H9 (cell line): Measurements from ENCODE around the gene MREG. TPM values are rescaled to one million over a fixed set of nuclear protein-coding genes. Genes with fewer than 3 reads are reported as not detected.

Experiments used
- DNase-seq: peaks from one replicate; pipeline ENCODE4 v3.0.0-alpha.2; 2017
- H2AFZ ChIP-seq: one replicate; pipeline ENCODE4 v1.6.1; 2013; ENCODE audit warnings: mild to moderate bottlenecking, low read length, control low read depth, moderate library complexity
- H2AK5ac ChIP-seq: 2 replicates; pipeline ENCODE4 v1.6.1; 2013; ENCODE audit warnings: low read length, control low read depth, mixed read lengths; ENCODE audit not compliant: insufficient read length
- H2BK120ac ChIP-seq: one replicate; pipeline ENCODE4 v1.6.1; 2013; ENCODE audit warnings: low read depth, mild to moderate bottlenecking, low read length, control low read depth, inconsistent platforms; ENCODE audit not compliant: poor library complexity, severe bottlenecking
- H2BK12ac ChIP-seq: 2 replicates; pipeline ENCODE4 v1.6.1; 2013; ENCODE audit warnings: low read length, control low read depth, mixed read lengths, low read depth; ENCODE audit not compliant: insufficient read length
- H2BK15ac ChIP-seq: 2 replicates; pipeline ENCODE4 v1.6.1; 2013; ENCODE audit warnings: low read depth, low read length, control low read depth
- H2BK20ac ChIP-seq: one replicate; pipeline ENCODE4 v1.6.1; 2013; ENCODE audit warnings: low read depth, mild to moderate bottlenecking, low read length, control low read depth, inconsistent platforms; ENCODE audit not compliant: poor library complexity, severe bottlenecking
- H2BK5ac ChIP-seq: 2 replicates; pipeline ENCODE4 v1.6.1; 2013; ENCODE audit warnings: low read length, control low read depth, mixed read lengths; ENCODE audit not compliant: insufficient read length
- H3K14ac ChIP-seq: 2 replicates; pipeline ENCODE4 v1.6.1; 2013; ENCODE audit warnings: low read length, control low read depth; ENCODE audit not compliant: insufficient read depth
- H3K18ac ChIP-seq: 2 replicates; pipeline ENCODE4 v1.6.1; 2013; ENCODE audit warnings: low read depth, mild to moderate bottlenecking, mixed read lengths, low read length, control low read depth; ENCODE audit not compliant: insufficient read length
- H3K23ac ChIP-seq: 2 replicates; pipeline ENCODE4 v1.6.1; 2013; ENCODE audit warnings: low read length, control low read depth, mixed read lengths, low read depth; ENCODE audit not compliant: insufficient read length
- H3K23me2 ChIP-seq: 2 replicates; pipeline ENCODE4 v1.6.1; 2013; ENCODE audit warnings: low read depth, mild to moderate bottlenecking, mixed read lengths, low read length, control low read depth; ENCODE audit not compliant: insufficient read length, poor library complexity, severe bottlenecking
- H3K27ac ChIP-seq: 2 replicates; pipeline ENCODE4 v1.5.1; 2013; ENCODE audit warnings: low read length, control low read depth, mixed read lengths, low read depth; ENCODE audit not compliant: insufficient read length
- H3K27me3 ChIP-seq: 2 replicates; pipeline ENCODE4 v1.6.1; 2013; ENCODE audit warnings: low read length, control low read depth, inconsistent platforms; ENCODE audit not compliant: insufficient read depth
- H3K4ac ChIP-seq: 2 replicates; pipeline ENCODE4 v1.6.1; 2013; ENCODE audit warnings: low read depth, mild to moderate bottlenecking, control low read depth, inconsistent platforms, low read length, moderate library complexity
- H3K4me1 ChIP-seq: 2 replicates; pipeline ENCODE4 v1.6.1; 2013; ENCODE audit warnings: low read length, control low read depth, inconsistent platforms; ENCODE audit not compliant: insufficient read depth
- H3K4me2 ChIP-seq: 2 replicates; pipeline ENCODE4 v1.6.1; 2013; ENCODE audit warnings: low read length, control low read depth, mixed read lengths; ENCODE audit not compliant: insufficient read length, insufficient read depth
- H3K56ac ChIP-seq: 2 replicates; pipeline ENCODE4 v1.6.1; 2013; ENCODE audit warnings: low read depth, mild to moderate bottlenecking, mixed read lengths, low read length, control low read depth; ENCODE audit not compliant: insufficient read length
- H3K79me1 ChIP-seq: 2 replicates; pipeline ENCODE4 v1.6.1; 2013; ENCODE audit warnings: low read depth, mild to moderate bottlenecking, moderate library complexity, low read length, control low read depth, inconsistent platforms; ENCODE audit not compliant: insufficient read depth, poor library complexity, severe bottlenecking
- H3K79me2 ChIP-seq: 2 replicates; pipeline ENCODE4 v1.6.1; 2013; ENCODE audit warnings: low read length, control low read depth, inconsistent platforms; ENCODE audit not compliant: insufficient read depth
- H3K9ac ChIP-seq: 2 replicates; pipeline ENCODE4 v1.6.1; 2013; ENCODE audit warnings: low read length, control low read depth, mixed read lengths; ENCODE audit not compliant: insufficient read length; ENCODE audit errors: extremely low read depth
- H3K9me3 ChIP-seq: one replicate; pipeline ENCODE4 v1.6.1; 2013; ENCODE audit warnings: low read depth, low read length, inconsistent platforms; ENCODE audit not compliant: control insufficient read depth
- H3T11ph ChIP-seq: one replicate; pipeline ENCODE4 v1.6.1; 2013; ENCODE audit warnings: mild to moderate bottlenecking, low read length, control low read depth, inconsistent platforms
- H4K20me1 ChIP-seq: one replicate; pipeline ENCODE4 v1.6.1; 2013; ENCODE audit not compliant: control insufficient read depth, insufficient read length, insufficient read depth
- H4K5ac ChIP-seq: 2 replicates; pipeline ENCODE4 v1.6.1; 2013; ENCODE audit warnings: low read depth, mild to moderate bottlenecking, mixed read lengths, low read length, control low read depth; ENCODE audit not compliant: insufficient read length
- H4K8ac ChIP-seq: replicated peaks from 2 replicates; pipeline ENCODE4 v1.6.1; 2013; ENCODE audit warnings: low read length, control low read depth, mixed read lengths, low read depth; ENCODE audit not compliant: insufficient read length
- H4K91ac ChIP-seq: 2 replicates; pipeline ENCODE4 v1.6.1; 2013; ENCODE audit warnings: low read depth, mild to moderate bottlenecking, moderate library complexity, mixed read lengths, low read length, control low read depth; ENCODE audit not compliant: insufficient read length
- H3K27ac Mint-ChIP-seq, 3 experiments: 2 replicates in 2 of 3; 3 replicates in 1 of 3; pipeline ENCODE4 v1.8.0; 2020 to 2021; ENCODE audit warnings: mixed read lengths in 3 of 3, mild to moderate bottlenecking in 1 of 3, moderate library complexity in 1 of 3
- H3K27me3 Mint-ChIP-seq: 2 replicates; pipeline ENCODE4 v1.8.0; 2021; ENCODE audit warnings: low read depth, mild to moderate bottlenecking, moderate library complexity, mixed read lengths
- H3K36me3 Mint-ChIP-seq, 3 experiments: 2 replicates in 2 of 3; 3 replicates in 1 of 3; pipeline ENCODE4 v1.8.0; 2020 to 2021; ENCODE audit warnings: low read depth in 3 of 3, mixed read lengths in 3 of 3; ENCODE audit not compliant: insufficient read depth in 1 of 3
- H3K4me1 Mint-ChIP-seq, 2 experiments: 2 replicates each; pipeline ENCODE4 v1.8.0; 2020; ENCODE audit warnings: mixed read lengths in 2 of 2
- H3K4me3 Mint-ChIP-seq, 2 experiments: 2 replicates in 1 of 2; 3 replicates in 1 of 2; pipeline ENCODE4 v1.8.0; 2020 to 2021; ENCODE audit warnings: mild to moderate bottlenecking in 2 of 2, mixed read lengths in 2 of 2, moderate library complexity in 1 of 2
- H3K9me3 Mint-ChIP-seq, 2 experiments: 2 replicates in 1 of 2; 3 replicates in 1 of 2; pipeline ENCODE4 v1.8.0; 2020; ENCODE audit warnings: mild to moderate bottlenecking in 2 of 2, mixed read lengths in 2 of 2, moderate library complexity in 1 of 2
- CTCF ChIP-seq: fragments of 200-600 bp; sonication (generic); conservative IDR thresholded peaks from 3 replicates; pipeline ENCODE4 v1.8.0; 2021; ENCODE audit warnings: antibody characterized with exemption, mild to moderate bottlenecking
- WGBS: extraction: QIAGEN DNeasy Blood & Tissue Kit; methylation state at CpG from one replicate; pipeline ENCODE4 v1.1.7; 2013; ENCODE audit warnings: missing lambda C conversion rate, low lambda C conversion rate, mixed read lengths; ENCODE audit not compliant: insufficient read length; ENCODE audit errors: extremely low coverage; 5-methylcytosine and 5-hydroxymethylcytosine counted together
- total RNA-seq: library from RNA; stranded (reverse); gene quantifications from 2 replicates; pipeline ENCODE4 v1.2.1, GENCODE V29; 2021

MREG gene
- total RNA-seq, 1 experiment from 2014 or later = 21.8 TPM

- H4K20me1 ChIP-seq = no peaks in the 10 kb centered on the region
- H2AFZ ChIP-seq = no peak overlapping the region
- H3T11ph ChIP-seq = no peak overlapping the region
- no peak overlapping the region for H3K27ac ChIP-seq
- TF ChIP-seq CTCF = no peak
- H3K4me1 ChIP-seq = 0 out of 2 replicates have a peak, but pooled peaks cover 4% of the 10 kb centered on the region
- H3K79me1 ChIP-seq = no peaks in the 10 kb centered on the region
- H2BK120ac ChIP-seq = no peak overlapping the region
- no peak overlapping the region for H4K91ac ChIP-seq
- no peak overlapping the region for H2BK15ac ChIP-seq
- H3K14ac ChIP-seq = no peak overlapping the region
- H2AK5ac ChIP-seq = no peak overlapping the region
- H2BK12ac ChIP-seq = no peak overlapping the region
- no peak overlapping the region for H4K5ac ChIP-seq
- no peaks in the 10 kb centered on the region for H3K9me3 ChIP-seq
- no peak overlapping the region for H4K8ac ChIP-seq
- DNase-seq = no peak
- H3K23ac ChIP-seq = no peak overlapping the region
- Mint-ChIP-seq H3K4me1 (peaks cover 17 to 26% of the 10 kb centered on the region in 2 experiments), H3K9me3 (peaks cover 0 to 4% of the 10 kb centered on the region in 2 experiments; a peak in 2 of 5 replicates), H3K4me3 (no peak overlapping the region), H3K27ac (no peak overlapping the region; a peak in 1 of 7 replicates), H3K36me3 (no peaks in the 10 kb centered on the region), H3K27me3 (no peaks in the 10 kb centered on the region)
- WGBS = no CpG with 5 or more reads among the region's 3 CpGs
- H3K23me2 ChIP-seq = no peaks in the 10 kb centered on the region
- H3K18ac ChIP-seq = no peak overlapping the region
- H3K27me3 ChIP-seq = no peaks in the 10 kb centered on the region
- no peak overlapping the region for H2BK5ac ChIP-seq
- H3K79me2 ChIP-seq = no peaks in the 10 kb centered on the region
- H3K9ac ChIP-seq = no peak overlapping the region
- no peak overlapping the region for H3K56ac ChIP-seq
- H3K4me2 ChIP-seq = no peak overlapping the region
- H3K4ac ChIP-seq = no peak overlapping the region
- no peak overlapping the region for H2BK20ac ChIP-seq
Measured at GRCh38 chr2:215914054-215914776, 99.1 kb downstream of the MREG start.
